T-cell (primary cell): Measurements from ENCODE around the gene TPD52L2. TPM values are rescaled to one million over a fixed set of nuclear protein-coding genes. Genes with fewer than 3 reads are reported as not detected.
"Not testable (repeated sequence)": the region's sequence is repeated elsewhere in the genome, so short reads cannot be mapped to it uniquely, and the experiment has no call there.

Experiments used
- ATAC-seq, 4 experiments: fragments of 200-7000 bp in 3 of 4; fragments of 150-1000 bp in 1 of 4; cut with Tn5 transposase; replicated peaks in 1 of 4; 1 replicate in 3 of 4; 2 replicates in 1 of 4; pipeline ENCODE4 v1.10.0; 2021; ENCODE audit warnings: moderate library complexity in 3 of 4, mild to moderate bottlenecking in 2 of 4, moderate number of reproducible peaks in 1 of 4
- CTCF ChIA-PET, 2 donors: fragments of 300-600 bp; sonication (Branson Sonifier 250); formaldehyde crosslinking; loops; one replicate each; lab custom pipeline; 2022; ENCODE audit warnings: antibody characterized with exemption in 2 of 2; lab: Charles Lee
- POLR2A ChIA-PET, 2 donors: fragments of 300-600 bp; sonication (Branson Sonifier 250); formaldehyde crosslinking; loops; one replicate each; lab custom pipeline; 2022; ENCODE audit warnings: antibody characterized with exemption in 2 of 2; lab: Charles Lee
- DNase-seq, 35 experiments: peaks; one replicate each; pipeline versions ENCODE4 v3.0.0 to v3.0.0-alpha.2; 2013 to 2023
- H3K27ac ChIP-seq: one replicate; pipeline ENCODE4 v1.5.1; 2013; ENCODE audit warnings: low read length
- H3K27me3 ChIP-seq, 2 experiments: replicated peaks in 1 of 2; 1 replicate in 1 of 2; 2 replicates in 1 of 2; pipeline versions ENCODE4 v1.6.1 to v1.7.0; 2013; ENCODE audit warnings: low read length in 1 of 2, mixed read lengths in 1 of 2; ENCODE audit not compliant: control insufficient read depth in 2 of 2, insufficient read depth in 2 of 2; ENCODE audit errors: extremely low read depth in 1 of 2
- H3K36me3 ChIP-seq, 2 donors: 1 replicate in 1 of 2; 2 replicates in 1 of 2; pipeline versions ENCODE4 v1.6.1 to v1.7.0; 2013; ENCODE audit warnings: low read length in 1 of 2; ENCODE audit not compliant: control insufficient read depth in 2 of 2, insufficient read depth in 1 of 2; ENCODE audit errors: extremely low read depth in 1 of 2
- H3K4me1 ChIP-seq, 2 experiments: 1 replicate in 1 of 2; 2 replicates in 1 of 2; pipeline versions ENCODE4 v1.6.1 to v1.7.0; 2013; ENCODE audit warnings: low read length in 2 of 2, mixed read lengths in 1 of 2; ENCODE audit not compliant: insufficient read depth in 2 of 2, control insufficient read depth in 1 of 2; ENCODE audit errors: extremely low read depth in 1 of 2
- H3K4me3 ChIP-seq, 2 donors: 1 replicate in 1 of 2; 2 replicates in 1 of 2; pipeline versions ENCODE4 v1.5.1 to v1.7.0; 2013; ENCODE audit warnings: mild to moderate bottlenecking in 2 of 2, low read length in 1 of 2, moderate library complexity in 1 of 2; ENCODE audit not compliant: control insufficient read depth in 1 of 2; ENCODE audit errors: extremely low read depth in 1 of 2
- H3K9me3 ChIP-seq: 2 replicates; pipeline ENCODE4 v1.7.0; 2013
- H3K27ac Mint-ChIP-seq, 2 donors: one replicate each; pipeline ENCODE4 v1.8.0; 2020 to 2021; ENCODE audit warnings: mild to moderate bottlenecking in 2 of 2, mixed read lengths in 2 of 2
- H3K27me3 Mint-ChIP-seq, 2 donors: one replicate each; pipeline ENCODE4 v1.8.0; 2021 to 2022; ENCODE audit warnings: mixed read lengths in 2 of 2
- H3K36me3 Mint-ChIP-seq: one replicate; pipeline ENCODE4 v1.8.0; 2021; ENCODE audit warnings: mixed read lengths
- H3K4me1 Mint-ChIP-seq, 3 donors: one replicate each; pipeline ENCODE4 v1.8.0; 2020 to 2022; ENCODE audit warnings: mixed read lengths in 3 of 3, mild to moderate bottlenecking in 1 of 3
- H3K4me3 Mint-ChIP-seq, 3 donors: one replicate each; pipeline ENCODE4 v1.8.0; 2020 to 2022; ENCODE audit warnings: mild to moderate bottlenecking in 3 of 3, mixed read lengths in 3 of 3, moderate library complexity in 3 of 3
- H3K9me3 Mint-ChIP-seq, 3 donors: one replicate each; pipeline ENCODE4 v1.8.0; 2020 to 2022; ENCODE audit warnings: mixed read lengths in 3 of 3
- whole genome bisulfite sequencing: methylation state at CpG from one replicate; pipeline ENCODE4 v1.1.5; 2013; ENCODE audit warnings: missing lambda C conversion rate; ENCODE audit not compliant: insufficient coverage; 5-methylcytosine and 5-hydroxymethylcytosine counted together
- total RNA-seq, 35 experiments: library from RNA in 6 of 35; stranded (reverse) in 6 of 35; fragments of 120-200 nt in 1 of 35; gene quantifications; one replicate each; pipeline versions ENCODE4 v1.2.1 to v1.2.4 and lab custom pipeline; 2013 to 2026

TPD52L2 gene
- total RNA-seq, 5 donors from 2014 or later (not counting 1 experiment from before 2014, with no cell fraction given) = 27.8 to 44.1 (median 39.3) TPM

GRCh38 chr20:63861981-63862901 is 2.8 kb upstream of the TPD52L2 start:
- peaks cover 10 to 59% of the 10 kb centered on the region in 2 experiments for H3K4me1 ChIP-seq
- ATAC-seq (no peak), DNase-seq (no peak)
- no peaks in the 10 kb centered on the region for H3K9me3 ChIP-seq
- H3K4me3 ChIP-seq = no peak overlapping the region
- no peaks in the 10 kb centered on the region for H3K9me3 Mint-ChIP-seq
- POLR2A ChIA-PET = no interaction called here
- no peaks in the 10 kb centered on the region for H3K27me3 ChIP-seq
- H3K27ac ChIP-seq = no peak overlapping the region
- H3K4me1 Mint-ChIP-seq = peaks cover 39 to 48% (median 43%) of the 10 kb centered on the region in 3 donors
- peaks cover 9% of the 10 kb centered on the region for H3K36me3 Mint-ChIP-seq
- H3K27me3 Mint-ChIP-seq = no peaks in the 10 kb centered on the region
- H3K27ac Mint-ChIP-seq = no peak overlapping the region
- peaks cover 7 to 8% of the 10 kb centered on the region in 2 donors for H3K36me3 ChIP-seq
- CTCF ChIA-PET = no interaction called here
- 97% methylated on average over 94 of the region's 95 CpGs for WGBS
- H3K4me3 Mint-ChIP-seq = no peak overlapping the region

- H3K27me3 Mint-ChIP-seq = no peaks in the 10 kb centered on the region
- ChIA-PET POLR2A (no interaction called here), CTCF (interaction anchor here in 1 of 2 donors (0.6 to 0.7 kb wide), 2 partner anchors 221 to 326 kb away, joined by 3 read pairs; partner anchors contain the start of gene PTK6)
- H3K36me3 ChIP-seq = peaks cover 7 to 8% of the 10 kb centered on the region in 2 donors
- H3K4me1 Mint-ChIP-seq = peaks cover 33 to 42% (median 35%) of the 10 kb centered on the region in 3 donors
- H3K27ac ChIP-seq = peak overlapping the region; percentile 65
- H3K36me3 Mint-ChIP-seq = peaks cover 12% of the 10 kb centered on the region
- peak overlapping the region in 1 of 2 donors; percentile 75 for H3K4me3 ChIP-seq
- peak overlapping the region; percentile 97 for H3K27ac Mint-ChIP-seq
- H3K9me3 Mint-ChIP-seq = no peaks in the 10 kb centered on the region
- no peaks in the 10 kb centered on the region for H3K27me3 ChIP-seq
- peak in 1 of 35 experiments; percentile 15 for DNase-seq
- no peaks in the 10 kb centered on the region for H3K9me3 ChIP-seq
- 87% methylated on average over 4 of the region's 18 CpGs for WGBS
- H3K4me3 Mint-ChIP-seq = peak overlapping the region; percentile 86 to 99 (median 90)
- peaks cover 10 to 49% of the 10 kb centered on the region in 2 experiments for H3K4me1 ChIP-seq
- ATAC-seq = no peak
Observed at GRCh38 chr20:63863021-63863797, 1.9 kb upstream of the TPD52L2 start.

- H3K36me3 Mint-ChIP-seq = peaks cover 16% of the 10 kb centered on the region
- no peaks in the 10 kb centered on the region for H3K9me3 Mint-ChIP-seq
- peaks cover 26 to 36% (median 29%) of the 10 kb centered on the region in 3 donors for H3K4me1 Mint-ChIP-seq
- peak; percentile 67 to 76 (median 76) for ATAC-seq
- peak; percentile 64 to 91 (median 74) for DNase-seq
- POLR2A ChIA-PET = interaction anchor here in 1 of 2 donors (1.2 kb wide), 1 partner anchor 92 kb away, joined by 4 read pairs; the partner anchor contains the start of gene UCKL1
- peak overlapping the region; percentile 97 for H3K27ac Mint-ChIP-seq
- H3K27me3 ChIP-seq = no peaks in the 10 kb centered on the region
- 2% methylated on average over 36 of the region's 38 CpGs for WGBS
- H3K27me3 Mint-ChIP-seq = no peaks in the 10 kb centered on the region
- H3K27ac ChIP-seq = peak overlapping the region; percentile 65
- peak overlapping the region; percentile 86 to 99 (median 90) for H3K4me3 Mint-ChIP-seq
- CTCF ChIA-PET = interaction anchor here in 1 of 2 donors (0.6 to 0.7 kb wide), 2 partner anchors 222 to 326 kb away, joined by 3 read pairs; partner anchors contain the start of gene PTK6
- no peaks in the 10 kb centered on the region for H3K9me3 ChIP-seq
- peaks cover 7 to 10% of the 10 kb centered on the region in 2 donors for H3K36me3 ChIP-seq
- H3K4me3 ChIP-seq = peak overlapping the region; percentile 75 to 95
- H3K4me1 ChIP-seq = peaks cover 10 to 42% of the 10 kb centered on the region in 2 experiments
Observed at GRCh38 chr20:63863798-63864544, 1.1 kb upstream of the TPD52L2 start.

- ChIA-PET POLR2A (interaction anchor here in 1 of 2 donors (0.7 to 1.2 kb wide), 3 partner anchors 12 to 116 kb away, joined by 3 to 4 read pairs (median 4); partner anchors contain the start of gene UCKL1), CTCF (interaction anchor here in 1 of 2 donors (0.7 to 1.3 kb wide), 4 partner anchors 78 to 223 kb away, joined by 3 to 8 read pairs (median 3); partner anchors contain the start of genes ARFRP1, RTEL1 and ZGPAT)
- Histone ChIP-seq H3K4me1 (peaks cover 7 to 37% of the 10 kb centered on the region in 2 experiments), H3K36me3 (peaks cover 7 to 16% of the 10 kb centered on the region in 2 donors), H3K9me3 (no peaks in the 10 kb centered on the region), H3K27me3 (no peaks in the 10 kb centered on the region), H3K4me3 (peak overlapping the region; percentile 75 to 95), H3K27ac (peak overlapping the region; percentile 65)
- Mint-ChIP-seq H3K27me3 (no peaks in the 10 kb centered on the region), H3K36me3 (peaks cover 21% of the 10 kb centered on the region), H3K4me3 (peak overlapping the region; percentile 86 to 99 (median 90)), H3K9me3 (no peaks in the 10 kb centered on the region), H3K4me1 (peaks cover 24 to 32% (median 27%) of the 10 kb centered on the region in 3 donors), H3K27ac (peak overlapping the region; percentile 97)
- peak; percentile 1 to 5 (median 3) for ATAC-seq
- DNase-seq = peak in 3 of 35 experiments; percentile 16 to 21 (median 18)
- WGBS = 0% methylated on average over 18 of the region's 25 CpGs
Observed at GRCh38 chr20:63864545-63864977, 509 bp upstream of the TPD52L2 start.

- H3K27ac ChIP-seq, ATAC-seq, H3K9me3 ChIP-seq, POLR2A ChIA-PET, H3K27me3 ChIP-seq, H3K27me3 Mint-ChIP-seq, DNase-seq, H3K9me3 Mint-ChIP-seq, H3K27ac Mint-ChIP-seq, H3K4me3 ChIP-seq: not testable (repeated sequence)
- peak overlapping the region; percentile 39 to 90 (median 86) for H3K4me3 Mint-ChIP-seq
- peaks cover 24 to 32% (median 28%) of the 10 kb centered on the region in 3 donors for H3K4me1 Mint-ChIP-seq
- CTCF ChIA-PET = interaction anchor here in 1 of 2 donors (0.7 kb wide), 1 partner anchor 141 kb away, joined by 5 read pairs; no protein-coding TSS in a partner anchor
- Histone ChIP-seq H3K4me1 (peaks cover 7 to 37% of the 10 kb centered on the region in 2 experiments), H3K36me3 (peaks cover 7 to 26% of the 10 kb centered on the region in 2 donors)
- H3K36me3 Mint-ChIP-seq = peaks cover 19% of the 10 kb centered on the region
- WGBS = 89% methylated on average over 6 of the region's 13 CpGs
Observed at GRCh38 chr20:63867042-63867441, 2.0 kb downstream of the TPD52L2 start.
